Trophoblast cell (in vitro differentiated cells and primary cell): ENCODE results near the gene TPCN1.

Source experiments
- DNase-seq, 2 donors: peaks; one replicate each; pipeline ENCODE4 v3.0.0-alpha.2; 2016
- H2AFZ ChIP-seq: 2 replicates; pipeline ENCODE4 v1.6.1; 2013; ENCODE audit warnings: low read length, moderate library complexity, mild to moderate bottlenecking; ENCODE audit not compliant: insufficient read depth, poor library complexity
- H2AK5ac ChIP-seq: 2 replicates; pipeline ENCODE4 v1.6.1; 2013; ENCODE audit warnings: mild to moderate bottlenecking, low read length
- H2BK120ac ChIP-seq: 2 replicates; pipeline ENCODE4 v1.6.1; 2013; ENCODE audit warnings: low read length, mild to moderate bottlenecking, moderate library complexity; ENCODE audit not compliant: insufficient read depth, poor library complexity
- H2BK12ac ChIP-seq: 2 replicates; pipeline ENCODE4 v1.6.1; 2013; ENCODE audit warnings: mild to moderate bottlenecking, low read length, moderate library complexity
- H2BK5ac ChIP-seq: 2 replicates; pipeline ENCODE4 v1.6.1; 2013; ENCODE audit warnings: low read length, low read depth, moderate library complexity, mild to moderate bottlenecking; ENCODE audit not compliant: poor library complexity
- H3K14ac ChIP-seq: 2 replicates; pipeline ENCODE4 v1.6.1; 2013; ENCODE audit warnings: mild to moderate bottlenecking, low read length
- H3K18ac ChIP-seq: 2 replicates; pipeline ENCODE4 v1.6.1; 2013; ENCODE audit warnings: mild to moderate bottlenecking, low read length
- H3K23ac ChIP-seq: 2 replicates; pipeline ENCODE4 v1.6.1; 2013; ENCODE audit warnings: low read length
- H3K27ac ChIP-seq: 2 replicates; pipeline ENCODE4 v1.5.1; 2013; ENCODE audit warnings: low read depth, mild to moderate bottlenecking, inconsistent platforms, low read length, moderate library complexity
- H3K27me3 ChIP-seq: 2 replicates; pipeline ENCODE4 v1.6.1; 2013; ENCODE audit warnings: inconsistent platforms, mild to moderate bottlenecking, low read length, moderate library complexity; ENCODE audit not compliant: insufficient read depth
- H3K36me3 ChIP-seq, 2 experiments: 1 replicate in 1 of 2; 2 replicates in 1 of 2; pipeline ENCODE4 v1.6.1; 2013; ENCODE audit warnings: low read length in 2 of 2, mild to moderate bottlenecking in 2 of 2, moderate library complexity in 1 of 2; ENCODE audit not compliant: insufficient read depth in 2 of 2, control insufficient read depth in 1 of 2
- H3K4ac ChIP-seq: 2 replicates; pipeline ENCODE4 v1.6.1; 2013; ENCODE audit warnings: low read depth, mild to moderate bottlenecking, low read length, moderate library complexity
- H3K4me1 ChIP-seq, 2 experiments: 1 replicate in 1 of 2; 2 replicates in 1 of 2; pipeline ENCODE4 v1.6.1; 2013; ENCODE audit warnings: low read length in 2 of 2, mild to moderate bottlenecking in 2 of 2, moderate library complexity in 1 of 2; ENCODE audit not compliant: insufficient read depth in 2 of 2, control insufficient read depth in 1 of 2
- H3K4me2 ChIP-seq: 2 replicates; pipeline ENCODE4 v1.6.1; 2013; ENCODE audit warnings: inconsistent platforms, mild to moderate bottlenecking, low read length, moderate library complexity
- H3K4me3 ChIP-seq: 2 replicates; pipeline ENCODE4 v1.5.1; 2013; ENCODE audit warnings: mild to moderate bottlenecking, low read depth, low read length, inconsistent platforms
- H3K79me1 ChIP-seq: one replicate; pipeline ENCODE4 v1.6.1; 2013; ENCODE audit warnings: low read length
- H3K79me2 ChIP-seq: 2 replicates; pipeline ENCODE4 v1.6.1; 2013; ENCODE audit warnings: low read length, mild to moderate bottlenecking; ENCODE audit not compliant: control insufficient read depth, insufficient read depth, poor library complexity
- H3K9ac ChIP-seq: 2 replicates; pipeline ENCODE4 v1.6.1; 2013; ENCODE audit warnings: mild to moderate bottlenecking, low read length
- H3K9me3 ChIP-seq: 2 replicates; pipeline ENCODE4 v1.6.1; 2013; ENCODE audit warnings: low read depth, mild to moderate bottlenecking, control low read depth, inconsistent platforms, low read length; ENCODE audit not compliant: insufficient read depth
- H4K12ac ChIP-seq: 2 replicates; pipeline ENCODE4 v1.6.1; 2013; ENCODE audit warnings: low read depth, mild to moderate bottlenecking, low read length, moderate library complexity
- H4K8ac ChIP-seq: 2 replicates; pipeline ENCODE4 v1.6.1; 2013; ENCODE audit warnings: low read depth, mild to moderate bottlenecking, low read length, moderate library complexity
- H4K91ac ChIP-seq: one replicate; pipeline ENCODE4 v1.6.1; 2013; ENCODE audit warnings: low read depth, mild to moderate bottlenecking, low read length, moderate library complexity
- WGBS: extraction: QIAGEN DNeasy Blood & Tissue Kit; methylation state at CpG from one replicate; pipeline ENCODE4 v1.1.7; 2013; ENCODE audit warnings: missing lambda C conversion rate; ENCODE audit not compliant: insufficient read length, insufficient coverage; ENCODE audit errors: extremely low coverage; 5-methylcytosine and 5-hydroxymethylcytosine counted together

TPCN1 gene

DNA sequence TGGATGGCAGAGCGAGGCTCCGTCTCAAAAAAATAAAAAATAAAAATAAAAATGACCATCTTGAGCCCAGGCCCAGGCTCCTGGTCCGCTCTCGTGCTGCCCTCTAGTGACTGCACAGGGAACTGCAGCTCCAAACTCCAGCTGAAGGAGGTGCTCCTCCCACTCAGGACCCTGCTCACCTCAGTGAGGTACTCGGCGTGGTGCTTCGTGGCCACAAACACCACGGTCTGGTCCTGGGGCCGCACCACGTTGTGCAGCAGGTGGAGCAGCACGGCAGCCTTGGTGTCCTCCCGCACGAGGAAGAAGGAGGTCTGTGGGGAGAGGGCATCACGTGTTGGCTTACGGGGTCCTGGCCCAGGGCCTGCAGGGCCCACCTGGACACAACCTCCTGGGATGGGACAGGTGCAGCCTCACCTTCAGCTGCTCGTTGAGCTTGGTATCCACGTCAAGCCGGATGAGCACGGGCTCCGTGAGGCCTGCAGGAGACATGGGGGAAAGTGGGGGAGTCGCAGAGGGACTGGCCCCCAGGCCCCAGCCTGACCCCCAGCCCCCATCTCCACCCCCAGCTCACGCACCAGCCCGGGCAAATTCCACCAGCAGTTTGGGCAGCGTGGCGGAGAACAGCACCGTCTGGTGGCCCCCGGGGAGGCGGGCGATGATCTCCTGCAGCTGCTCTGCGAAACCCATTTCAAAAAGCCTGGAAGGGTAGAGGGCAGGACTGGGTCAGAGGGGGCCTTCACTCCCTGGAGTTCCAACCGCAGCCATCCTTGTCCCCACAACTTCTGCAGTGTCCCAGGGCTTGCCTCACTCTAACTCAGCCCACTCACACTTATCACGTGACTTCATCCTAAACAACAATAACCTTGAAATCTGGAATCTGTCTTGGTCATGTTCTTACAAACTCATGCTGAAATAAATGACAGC, 46.5 kb upstream of the TPCN1 start:
- no peak overlapping the region for H3K4me2 ChIP-seq
- no peak overlapping the region for H3K4me3 ChIP-seq
- H3K18ac ChIP-seq, result no peak overlapping the region
- H3K27me3 ChIP-seq, result no peaks in the 10 kb centered on the region
- DNase-seq, result peak; percentile 57 to 83
- no peak overlapping the region for H3K14ac ChIP-seq
- H3K23ac ChIP-seq, result no peak overlapping the region
- no peaks in the 10 kb centered on the region for H3K4me1 ChIP-seq
- H3K4ac ChIP-seq, result no peak overlapping the region
- H2BK5ac ChIP-seq, result no peak overlapping the region
- no peak overlapping the region for H3K9ac ChIP-seq
- H4K12ac ChIP-seq, result no peak overlapping the region
- H4K8ac ChIP-seq, result no peak overlapping the region
- peaks cover 69 to 82% of the 10 kb centered on the region in 2 experiments for H3K36me3 ChIP-seq
- no peak overlapping the region for H4K91ac ChIP-seq
- H3K9me3 ChIP-seq, result no peaks in the 10 kb centered on the region
- no peaks in the 10 kb centered on the region for H3K79me2 ChIP-seq
- no peak overlapping the region for H2BK120ac ChIP-seq
- H3K79me1 ChIP-seq, result no peaks in the 10 kb centered on the region
- H2AK5ac ChIP-seq, result no peak overlapping the region
- no CpG with 5 or more reads among the region's 32 CpGs for WGBS
- no peak overlapping the region for H2BK12ac ChIP-seq
- H3K27ac ChIP-seq, result no peak overlapping the region
- H2AFZ ChIP-seq, result no peak overlapping the region

DNA sequence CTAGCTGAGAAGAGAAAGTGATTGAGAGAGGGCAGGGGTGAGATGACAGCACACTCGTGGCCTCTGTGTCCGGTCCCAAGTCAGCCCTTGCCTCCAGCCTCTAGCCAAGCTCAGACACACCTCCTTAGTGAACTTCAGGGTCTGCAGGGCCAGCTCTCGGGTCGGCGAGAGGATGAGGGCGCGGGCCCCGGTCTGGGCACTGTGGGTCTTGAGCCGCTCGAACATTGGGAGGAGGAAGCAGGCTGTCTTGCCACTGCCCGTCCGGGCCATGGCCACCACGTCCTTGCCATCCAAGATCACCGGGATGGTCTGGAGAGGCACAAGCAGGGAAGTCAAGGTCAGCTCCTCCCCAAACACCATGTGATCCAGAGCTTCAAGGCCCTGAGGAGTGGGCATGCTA, 42.2 kb upstream of the TPCN1 start:
- no peak overlapping the region for H3K9ac ChIP-seq
- no CpG with 5 or more reads among the region's 14 CpGs for WGBS
- no peak overlapping the region for H3K27ac ChIP-seq
- no peaks in the 10 kb centered on the region for H3K9me3 ChIP-seq
- no peak overlapping the region for H3K4ac ChIP-seq
- no peak overlapping the region for H3K23ac ChIP-seq
- no peak overlapping the region for H3K14ac ChIP-seq
- peaks cover 51 to 59% of the 10 kb centered on the region in 2 experiments for H3K36me3 ChIP-seq
- no peak overlapping the region for H3K18ac ChIP-seq
- H4K91ac ChIP-seq, result no peak overlapping the region
- no peak overlapping the region for H2BK12ac ChIP-seq
- no peak overlapping the region for H2BK120ac ChIP-seq
- no peak overlapping the region for H4K12ac ChIP-seq
- H2BK5ac ChIP-seq, result no peak overlapping the region
- no peak overlapping the region for H2AFZ ChIP-seq
- H3K79me1 ChIP-seq, result no peaks in the 10 kb centered on the region
- H2AK5ac ChIP-seq, result no peak overlapping the region
- no peaks in the 10 kb centered on the region for H3K27me3 ChIP-seq
- H4K8ac ChIP-seq, result no peak overlapping the region
- DNase-seq, result no peak
- H3K79me2 ChIP-seq, result peaks cover 2% of the 10 kb centered on the region
- H3K4me1 ChIP-seq, result no peaks in the 10 kb centered on the region
- H3K4me2 ChIP-seq, result no peak overlapping the region
- H3K4me3 ChIP-seq, result no peak overlapping the region

DNA sequence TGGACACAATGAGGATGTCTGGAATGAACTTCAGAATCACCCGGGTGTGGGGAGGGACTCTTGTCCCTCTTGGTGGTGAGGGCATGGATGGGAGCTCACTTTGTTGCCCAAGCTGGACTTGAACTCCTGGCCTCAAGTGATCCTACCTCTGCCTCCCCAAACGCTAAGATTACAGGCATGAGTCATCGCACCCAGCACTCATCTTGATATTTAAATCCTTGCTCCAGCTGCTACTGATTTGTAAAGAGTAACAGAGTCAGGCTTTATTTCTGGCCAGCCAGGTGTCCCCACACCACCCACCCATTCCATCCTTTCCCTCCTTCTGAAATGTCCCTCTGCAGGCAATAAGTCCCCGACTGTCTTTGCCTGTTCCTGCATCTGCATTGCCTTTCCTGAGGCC, 40.9 kb upstream of the TPCN1 start:
- peaks cover 3 to 4% of the 10 kb centered on the region in 2 experiments for H3K4me1 ChIP-seq
- no peak overlapping the region for H3K9ac ChIP-seq
- no peaks in the 10 kb centered on the region for H3K27me3 ChIP-seq
- WGBS, result no CpG with 5 or more reads among the region's 4 CpGs
- H3K36me3 ChIP-seq, result peaks cover 41 to 50% of the 10 kb centered on the region in 2 experiments
- no peak overlapping the region for H2BK5ac ChIP-seq
- no peak overlapping the region for H3K14ac ChIP-seq
- H4K91ac ChIP-seq, result no peak overlapping the region
- H3K9me3 ChIP-seq, result no peaks in the 10 kb centered on the region
- H2AFZ ChIP-seq, result no peak overlapping the region
- no peak overlapping the region for H3K4me3 ChIP-seq
- H3K23ac ChIP-seq, result no peak overlapping the region
- no peak overlapping the region for H2BK120ac ChIP-seq
- peaks cover 10% of the 10 kb centered on the region for H3K79me1 ChIP-seq
- H4K8ac ChIP-seq, result no peak overlapping the region
- DNase-seq, result no peak
- H3K4ac ChIP-seq, result no peak overlapping the region
- H2AK5ac ChIP-seq, result no peak overlapping the region
- H3K18ac ChIP-seq, result no peak overlapping the region
- no peak overlapping the region for H3K4me2 ChIP-seq
- H4K12ac ChIP-seq, result no peak overlapping the region
- H3K27ac ChIP-seq, result no peak overlapping the region
- peaks cover 9% of the 10 kb centered on the region for H3K79me2 ChIP-seq
- H2BK12ac ChIP-seq, result no peak overlapping the region

DNA sequence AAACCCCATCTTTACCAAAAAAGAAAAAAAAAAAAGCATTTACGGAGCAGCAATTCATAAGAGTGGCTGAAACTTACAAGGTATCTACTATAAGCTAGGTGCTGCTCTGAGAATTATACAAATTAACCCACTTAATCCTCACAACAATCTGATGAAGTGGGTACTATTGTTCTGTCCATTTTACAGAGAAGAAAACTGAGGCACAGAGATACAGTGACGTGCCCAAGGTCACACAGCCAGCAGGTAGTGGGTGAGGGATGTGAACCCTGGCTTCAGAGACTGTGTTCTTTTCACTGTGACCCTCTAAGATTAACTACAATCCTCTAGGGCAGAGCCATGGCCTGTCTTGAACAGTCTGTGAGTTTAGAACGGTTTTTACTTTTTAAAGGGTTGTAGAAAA, 39.3 kb upstream of the TPCN1 start:
- no peak overlapping the region for H3K9ac ChIP-seq
- no peak overlapping the region for H2AFZ ChIP-seq
- H3K9me3 ChIP-seq, result no peaks in the 10 kb centered on the region
- no CpG with 5 or more reads among the region's 3 CpGs for WGBS
- no peak overlapping the region for H3K4ac ChIP-seq
- no peak overlapping the region for H3K23ac ChIP-seq
- H4K91ac ChIP-seq, result no peak overlapping the region
- H2BK12ac ChIP-seq, result no peak overlapping the region
- no peak overlapping the region for H2AK5ac ChIP-seq
- no peak overlapping the region for H3K14ac ChIP-seq
- H3K79me2 ChIP-seq, result peaks cover 11% of the 10 kb centered on the region
- H3K27me3 ChIP-seq, result no peaks in the 10 kb centered on the region
- no peak overlapping the region for H4K8ac ChIP-seq
- no peak overlapping the region for H3K18ac ChIP-seq
- peaks cover 36 to 46% of the 10 kb centered on the region in 2 experiments for H3K36me3 ChIP-seq
- no peak overlapping the region for H3K4me2 ChIP-seq
- no peak overlapping the region for H4K12ac ChIP-seq
- H2BK5ac ChIP-seq, result no peak overlapping the region
- no peak for DNase-seq
- H3K4me1 ChIP-seq, result peaks cover 8% of the 10 kb centered on the region in 2 experiments
- H3K4me3 ChIP-seq, result no peak overlapping the region
- no peak overlapping the region for H3K27ac ChIP-seq
- no peak overlapping the region for H2BK120ac ChIP-seq
- H3K79me1 ChIP-seq, result peaks cover 14% of the 10 kb centered on the region
